Muscle layer of duodenum (tissue), 2 donors: Measurements from ENCODE around the gene PADI4.

ENCODE experiments used
- H3K27ac ChIP-seq: one replicate; pipeline ENCODE4 v1.7.0; 2013; ENCODE audit warnings: mild to moderate bottlenecking, low read length
- H3K27me3 ChIP-seq: one replicate; pipeline ENCODE4 v1.7.0; 2013; ENCODE audit warnings: low read depth, mild to moderate bottlenecking, control low read depth, low read length
- H3K36me3 ChIP-seq, 2 donors: one replicate each; pipeline ENCODE4 v1.7.0; 2013; ENCODE audit warnings: low read length in 2 of 2, control low read depth in 1 of 2, mild to moderate bottlenecking in 1 of 2; ENCODE audit not compliant: insufficient read depth in 2 of 2, control insufficient read depth in 1 of 2
- H3K4me1 ChIP-seq, 2 donors: one replicate each; pipeline ENCODE4 v1.7.0; 2013; ENCODE audit warnings: low read length in 2 of 2, mild to moderate bottlenecking in 2 of 2, control low read depth in 1 of 2, moderate library complexity in 1 of 2; ENCODE audit not compliant: insufficient read depth in 2 of 2, control insufficient read depth in 1 of 2
- H3K4me3 ChIP-seq, 2 donors: one replicate each; pipeline ENCODE4 v1.7.0; 2013; ENCODE audit warnings: low read length in 2 of 2, low read depth in 1 of 2, mild to moderate bottlenecking in 1 of 2
- H3K9me3 ChIP-seq, 2 donors: one replicate each; pipeline ENCODE4 v1.7.0; 2013; ENCODE audit warnings: low read length in 2 of 2, control low read depth in 1 of 2, mild to moderate bottlenecking in 1 of 2; ENCODE audit not compliant: control insufficient read depth in 1 of 2
- donor health status: healthy.

Gene PADI4

DNA sequence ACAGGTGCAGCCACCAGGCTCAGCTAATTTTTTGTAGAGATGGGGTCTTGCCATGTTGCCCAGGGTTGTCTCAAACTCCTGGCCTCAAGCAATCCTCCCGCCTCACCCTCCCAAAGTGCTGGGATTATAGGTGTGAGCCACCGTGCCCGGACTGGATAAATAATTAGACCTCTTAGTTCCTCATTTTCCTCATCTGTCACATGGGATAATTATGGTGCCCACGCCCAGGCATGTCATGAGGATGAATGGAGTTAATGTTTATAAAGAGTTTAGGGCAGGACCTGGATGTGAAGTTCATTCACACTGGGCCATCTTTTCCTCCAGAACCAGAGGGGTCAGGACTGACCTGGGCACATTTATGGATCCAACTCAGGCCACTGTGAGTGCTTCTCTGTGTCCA is 35.4 kb upstream of the PADI4 start:
- Histone ChIP-seq H3K9me3 (no peaks in the 10 kb centered on the region), H3K36me3 (no peaks in the 10 kb centered on the region), H3K4me1 (no peaks in the 10 kb centered on the region), H3K27ac (no peak overlapping the region), H3K4me3 (no peak overlapping the region), H3K27me3 (no peaks in the 10 kb centered on the region)

- no peaks in the 10 kb centered on the region for H3K27me3 ChIP-seq
- H3K9me3 ChIP-seq, result no peaks in the 10 kb centered on the region
- no peaks in the 10 kb centered on the region for H3K4me1 ChIP-seq
- H3K27ac ChIP-seq, result no peak overlapping the region
- H3K36me3 ChIP-seq, result no peaks in the 10 kb centered on the region
- no peak overlapping the region for H3K4me3 ChIP-seq
These were observed 34.9 kb upstream of the PADI4 start for GRCh38 chr1:17273096-17273495.

DNA sequence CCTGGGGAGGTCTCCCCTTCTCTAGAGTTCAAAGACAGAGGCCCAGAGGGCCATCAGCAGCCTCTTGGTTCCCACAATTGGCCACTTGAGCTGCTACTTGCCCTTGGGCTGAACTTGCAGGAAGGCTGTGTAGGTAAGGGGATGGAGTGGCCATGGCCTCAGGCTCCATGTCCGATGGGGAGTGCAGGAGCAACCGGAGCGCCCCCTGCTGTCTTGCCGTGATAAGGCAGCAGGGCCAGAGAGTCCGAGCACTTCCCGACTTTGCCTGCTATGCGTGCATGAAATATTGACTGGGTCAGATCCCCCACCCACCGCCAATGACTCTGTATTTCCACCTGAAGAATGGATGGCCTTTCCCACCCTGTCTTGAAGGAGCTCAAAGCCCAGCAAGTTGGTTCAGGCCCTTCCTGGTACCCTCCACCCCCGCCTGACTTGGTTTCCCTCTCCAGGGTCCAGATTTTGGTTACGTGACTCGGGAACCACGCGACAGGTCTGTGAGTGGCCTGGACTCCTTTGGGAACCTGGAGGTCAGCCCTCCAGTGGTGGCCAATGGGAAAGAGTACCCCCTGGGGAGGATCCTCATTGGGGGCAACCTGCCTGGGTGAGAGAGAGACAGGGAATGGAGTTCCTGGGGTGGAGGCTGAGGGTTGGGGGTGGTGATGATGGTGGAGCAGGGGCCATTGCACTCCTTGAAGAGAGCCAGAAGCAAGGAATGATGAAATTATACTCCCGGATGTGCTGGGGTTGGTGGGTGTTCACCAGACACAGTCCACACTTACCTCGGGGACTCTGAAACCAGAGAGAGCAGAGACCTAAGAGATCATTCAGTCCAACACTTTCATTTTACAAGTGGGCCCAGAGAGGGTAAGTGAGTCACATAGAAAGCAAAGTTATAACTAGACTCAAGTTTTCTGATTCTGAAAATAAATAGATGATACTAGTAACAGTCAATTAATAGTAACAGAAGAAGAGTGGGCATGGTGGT is 33.5 kb upstream of the PADI4 start:
- H3K9me3 ChIP-seq, result no peaks in the 10 kb centered on the region
- no peak overlapping the region for H3K27ac ChIP-seq

DNA sequence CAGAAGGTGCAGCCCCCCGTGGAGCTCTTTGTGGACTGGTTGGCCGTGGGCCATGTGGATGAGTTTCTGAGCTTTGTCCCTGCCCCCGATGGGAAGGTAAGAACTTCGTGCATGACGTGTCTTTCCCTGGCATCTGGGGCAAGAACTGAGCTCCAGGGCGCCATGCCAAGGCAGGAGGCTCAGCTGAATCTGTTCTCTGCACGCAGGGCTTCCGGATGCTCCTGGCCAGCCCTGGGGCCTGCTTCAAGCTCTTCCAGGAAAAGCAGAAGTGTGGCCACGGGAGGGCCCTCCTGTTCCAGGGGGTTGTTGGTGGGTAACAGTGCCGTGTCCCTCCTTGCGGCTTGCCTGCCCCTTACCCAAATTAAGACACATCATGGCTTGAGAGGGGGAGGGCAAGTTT is 31.4 kb upstream of the PADI4 start:
- Histone ChIP-seq H3K9me3 (no peaks in the 10 kb centered on the region), H3K4me3 (no peak overlapping the region), H3K36me3 (no peaks in the 10 kb centered on the region), H3K4me1 (no peaks in the 10 kb centered on the region), H3K27ac (no peak overlapping the region), H3K27me3 (no peaks in the 10 kb centered on the region)

More for the DNA sequence above, 33.5 kb upstream of the PADI4 start:
- no peaks in the 10 kb centered on the region for H3K36me3 ChIP-seq
- H3K4me1 ChIP-seq, result no peaks in the 10 kb centered on the region
- no peaks in the 10 kb centered on the region for H3K27me3 ChIP-seq
- H3K4me3 ChIP-seq, result no peak overlapping the region

- Histone ChIP-seq H3K4me1 (no peaks in the 10 kb centered on the region), H3K27ac (no peak overlapping the region), H3K9me3 (no peaks in the 10 kb centered on the region), H3K27me3 (no peaks in the 10 kb centered on the region), H3K36me3 (no peaks in the 10 kb centered on the region), H3K4me3 (no peak overlapping the region)
These were observed 30.4 kb upstream of the PADI4 start for GRCh38 chr1:17277511-17278159.

GRCh38 chr1:17278996-17279830 is 28.8 kb upstream of the PADI4 start:
- Histone ChIP-seq H3K27ac (no peak overlapping the region), H3K4me1 (no peaks in the 10 kb centered on the region), H3K27me3 (no peaks in the 10 kb centered on the region), H3K9me3 (no peaks in the 10 kb centered on the region), H3K4me3 (no peak overlapping the region), H3K36me3 (no peaks in the 10 kb centered on the region)

DNA sequence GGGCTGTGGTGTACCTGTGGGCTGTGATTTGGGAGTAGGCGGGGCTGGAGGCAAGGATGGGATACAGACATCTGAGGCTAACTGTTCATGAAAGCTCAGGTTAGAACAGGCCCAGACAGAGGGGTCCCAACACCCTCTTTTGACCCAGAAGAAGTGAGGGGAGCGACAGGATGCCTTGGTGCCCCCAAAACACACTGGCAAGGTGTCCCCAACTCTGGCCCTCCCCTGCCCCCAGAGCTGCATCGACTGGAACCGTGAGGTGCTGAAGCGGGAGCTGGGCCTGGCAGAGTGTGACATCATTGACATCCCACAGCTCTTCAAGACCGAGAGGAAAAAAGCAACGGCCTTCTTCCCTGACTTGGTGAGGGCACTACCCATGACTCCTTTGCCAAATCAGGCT is 27.6 kb upstream of the PADI4 start:
- no peak overlapping the region for H3K4me3 ChIP-seq
- no peaks in the 10 kb centered on the region for H3K9me3 ChIP-seq
- no peaks in the 10 kb centered on the region for H3K4me1 ChIP-seq
- H3K36me3 ChIP-seq, result no peaks in the 10 kb centered on the region
- H3K27me3 ChIP-seq, result no peaks in the 10 kb centered on the region
- H3K27ac ChIP-seq, result no peak overlapping the region

DNA sequence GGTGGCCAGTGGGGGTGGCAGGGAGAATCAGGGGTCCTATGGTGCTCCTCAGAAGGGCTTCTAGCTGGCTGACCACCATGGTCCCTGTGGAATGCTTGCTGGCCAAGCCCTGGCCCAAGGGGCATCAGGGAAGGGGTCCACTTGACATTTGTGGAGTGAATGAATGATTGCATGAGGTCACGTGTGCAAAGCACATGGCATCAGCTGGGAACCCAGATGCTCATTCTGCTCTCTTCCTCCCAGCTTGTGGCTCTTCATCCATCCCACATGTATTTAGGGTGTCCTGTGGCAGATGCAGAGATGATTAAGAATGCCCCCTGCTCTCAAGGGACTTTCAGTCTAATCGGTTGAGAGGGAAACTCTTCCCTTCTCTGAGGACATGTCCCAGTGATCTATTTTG is 27.1 kb upstream of the PADI4 start:
- H3K36me3 ChIP-seq, result no peaks in the 10 kb centered on the region
- no peaks in the 10 kb centered on the region for H3K9me3 ChIP-seq
- no peak overlapping the region for H3K4me3 ChIP-seq
- no peak overlapping the region for H3K27ac ChIP-seq
- H3K27me3 ChIP-seq, result no peaks in the 10 kb centered on the region
- no peaks in the 10 kb centered on the region for H3K4me1 ChIP-seq

DNA sequence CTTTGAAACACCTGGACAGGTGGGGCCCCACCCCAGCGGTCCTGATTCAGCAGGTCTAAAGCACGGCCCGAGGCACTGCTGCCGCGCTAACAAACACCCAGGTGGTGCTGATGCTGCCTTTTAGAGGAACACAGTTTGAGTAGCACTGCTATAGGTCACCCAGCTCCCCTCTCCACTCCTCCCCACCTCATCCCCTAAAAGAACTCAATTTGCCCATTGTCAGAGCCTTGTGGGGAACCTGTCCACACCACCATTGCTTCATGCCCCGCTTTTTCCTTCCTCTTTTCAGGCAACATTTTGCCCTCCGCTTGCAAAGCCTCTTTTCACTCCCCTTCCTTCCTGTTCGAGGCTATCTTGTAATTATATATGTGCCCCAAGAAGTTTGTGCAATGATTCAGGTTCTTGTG is 26.2 kb upstream of the PADI4 start:
- Histone ChIP-seq H3K9me3 (no peaks in the 10 kb centered on the region), H3K4me3 (no peak overlapping the region), H3K27ac (no peak overlapping the region), H3K36me3 (no peaks in the 10 kb centered on the region), H3K4me1 (no peaks in the 10 kb centered on the region), H3K27me3 (no peaks in the 10 kb centered on the region)

DNA sequence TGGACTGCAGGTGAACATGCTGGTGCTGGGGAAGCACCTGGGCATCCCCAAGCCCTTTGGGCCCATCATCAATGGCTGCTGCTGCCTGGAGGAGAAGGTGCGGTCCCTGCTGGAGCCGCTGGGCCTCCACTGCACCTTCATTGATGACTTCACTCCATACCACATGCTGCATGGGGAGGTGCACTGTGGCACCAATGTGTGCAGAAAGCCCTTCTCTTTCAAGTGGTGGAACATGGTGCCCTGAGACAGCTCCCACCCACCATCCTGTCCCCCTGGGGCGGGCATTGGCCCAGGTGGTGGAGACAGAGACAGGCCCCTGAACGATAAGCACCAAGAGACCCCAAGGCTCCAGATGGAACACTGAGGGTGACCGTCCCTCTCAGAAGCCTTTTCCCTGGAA is 25.2 kb upstream of the PADI4 start:
- H3K4me1 ChIP-seq, result no peaks in the 10 kb centered on the region
- H3K36me3 ChIP-seq, result no peaks in the 10 kb centered on the region
- no peaks in the 10 kb centered on the region for H3K27me3 ChIP-seq
- no peak overlapping the region for H3K4me3 ChIP-seq
- H3K9me3 ChIP-seq, result no peaks in the 10 kb centered on the region
- no peak overlapping the region for H3K27ac ChIP-seq

GRCh38 chr1:17286646-17287045 is 21.4 kb upstream of the PADI4 start:
- Histone ChIP-seq H3K27me3 (no peaks in the 10 kb centered on the region), H3K27ac (no peak overlapping the region), H3K4me1 (no peaks in the 10 kb centered on the region), H3K4me3 (no peak overlapping the region), H3K9me3 (no peaks in the 10 kb centered on the region), H3K36me3 (no peaks in the 10 kb centered on the region)
